ENCODE data around the gene MOK.
"Not testable (repeated sequence)": the region's sequence is repeated elsewhere in the genome, so short reads cannot be mapped to it uniquely, and the experiment has no call there.

DNA sequence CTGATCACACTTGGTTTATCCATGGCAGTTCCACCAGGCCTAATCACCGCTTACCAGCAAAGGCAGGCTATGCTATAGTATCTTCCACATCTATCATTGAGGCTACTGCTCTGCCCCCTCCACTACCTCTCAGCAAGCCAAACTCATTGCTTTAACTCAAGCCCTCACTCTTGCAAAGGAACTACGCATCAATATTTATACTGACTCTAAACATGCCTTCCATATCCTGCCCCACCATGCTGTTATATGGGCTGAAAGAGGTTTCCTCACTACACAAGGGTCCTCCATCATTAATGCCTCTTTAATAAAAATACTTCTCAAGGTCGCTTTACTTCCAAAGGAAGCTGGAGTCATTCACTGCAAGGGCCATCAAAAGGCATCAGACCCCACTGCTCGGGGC is 61.2 kb downstream of the MOK start:
- not testable (repeated sequence) for TF ChIP-seq EZH2 (optimal IDR thresholded peaks at IDR 0.05; ENCODE audit: low read depth, low read length); CTCF (IDR thresholded peaks at IDR 0.05; ENCODE audit: low read length); EZH2phosphoT487 (IDR thresholded peaks at IDR 0.05; ENCODE audit: low read length)

All from MM.1S (cell line).